CD4-positive, alpha-beta memory T cell (primary cell): ENCODE data around the gene CARD10. TPM values are rescaled to one million over a fixed set of nuclear protein-coding genes. Genes with fewer than 3 reads are reported as not detected.

ENCODE experiments used
- CTCF ChIA-PET: fragments of 350-600 bp; sonication (Branson Sonifier 250); formaldehyde crosslinking; loops from one replicate; lab custom pipeline; 2021; ENCODE audit warnings: inconsistent platforms; ENCODE audit not compliant: partially characterized antibody; lab: Charles Lee
- POLR2A ChIA-PET: fragments of 350-600 bp; sonication (Branson Sonifier 250); formaldehyde crosslinking; loops from one replicate; lab custom pipeline; 2021; ENCODE audit not compliant: partially characterized antibody; lab: Charles Lee
- DNase-seq, 5 donors: peaks; one replicate each; pipeline versions ENCODE4 v3.0.0 to v3.0.0-alpha.2; 2020 to 2022; ENCODE audit warnings: mixed read lengths in 1 of 5
- H3K27ac ChIP-seq: one replicate; pipeline ENCODE4 v1.7.0; 2013; ENCODE audit warnings: low read depth, low read length
- H3K27me3 ChIP-seq: 2 replicates; pipeline ENCODE4 v1.7.0; 2013; ENCODE audit warnings: mild to moderate bottlenecking, low read length, moderate library complexity; ENCODE audit not compliant: insufficient read depth
- H3K36me3 ChIP-seq: 2 replicates; pipeline ENCODE4 v1.7.0; 2013; ENCODE audit warnings: mild to moderate bottlenecking, low read length, moderate library complexity; ENCODE audit not compliant: insufficient read depth
- H3K4me1 ChIP-seq: 2 replicates; pipeline ENCODE4 v1.7.0; 2013; ENCODE audit warnings: mild to moderate bottlenecking, low read length, moderate library complexity; ENCODE audit not compliant: insufficient read depth
- H3K4me3 ChIP-seq, 2 donors: one replicate each; pipeline ENCODE4 v1.7.0; 2013; ENCODE audit warnings: low read length in 2 of 2, mild to moderate bottlenecking in 1 of 2
- H3K9me3 ChIP-seq, 2 donors: one replicate each; pipeline ENCODE4 v1.7.0; 2013; ENCODE audit warnings: low read length in 2 of 2, control low read depth in 1 of 2; ENCODE audit not compliant: control insufficient read depth in 1 of 2
- H3K27ac Mint-ChIP-seq, 7 donors: one replicate each; pipeline ENCODE4 v1.8.0; 2020 to 2021; ENCODE audit warnings: mixed read lengths in 7 of 7, mild to moderate bottlenecking in 6 of 7, inconsistent platforms in 3 of 7, moderate library complexity in 3 of 7
- H3K27me3 Mint-ChIP-seq, 2 donors: one replicate each; pipeline ENCODE4 v1.8.0; 2020 to 2021; ENCODE audit warnings: mixed read lengths in 2 of 2
- H3K36me3 Mint-ChIP-seq, 2 donors: one replicate each; pipeline ENCODE4 v1.8.0; 2020 to 2021; ENCODE audit warnings: mixed read lengths in 2 of 2, inconsistent platforms in 1 of 2, mild to moderate bottlenecking in 1 of 2
- H3K4me1 Mint-ChIP-seq, 4 donors: one replicate each; pipeline ENCODE4 v1.8.0; 2020 to 2021; ENCODE audit warnings: mixed read lengths in 4 of 4, mild to moderate bottlenecking in 1 of 4
- H3K4me3 Mint-ChIP-seq, 8 donors: one replicate each; pipeline ENCODE4 v1.8.0; 2020 to 2021; ENCODE audit warnings: mixed read lengths in 8 of 8, mild to moderate bottlenecking in 7 of 8, moderate library complexity in 6 of 8, inconsistent platforms in 3 of 8
- H3K9me3 Mint-ChIP-seq, 8 donors: one replicate each; pipeline ENCODE4 v1.8.0; 2020 to 2021; ENCODE audit warnings: mixed read lengths in 8 of 8, mild to moderate bottlenecking in 5 of 8, inconsistent platforms in 3 of 8, moderate library complexity in 1 of 8
- intact Hi-C: fragments of 100-400 bp; cut with micrococcal nuclease; formaldehyde crosslinking; loops from one replicate; pipeline ENCODE4 v1.15.1; 2023
- polyA plus RNA-seq, 2 donors: library from polyadenylated mRNA; unstranded; fragments of 300-500 nt; fragmentation: Illumina TruSeq; gene quantifications; one replicate each; pipeline ENCODE4 v1.2.3, GENCODE V29; 2021
- total RNA-seq, 2 experiments: library from RNA; stranded (reverse); gene quantifications; one replicate each; pipeline ENCODE4 v1.2.3, GENCODE V29; 2021

CARD10 gene
- total and polyA plus RNA-seq, 4 experiments from 2014 or later: 0.42 to 0.61 TPM; not detected in 2

GRCh38 chr22:37560608-37561211, 41.5 kb upstream of the CARD10 start:
- no peak for DNase-seq
- Mint-ChIP-seq H3K4me1 (peaks cover 4 to 34% (median 14%) of the 10 kb centered on the region in 4 donors), H3K4me3 (peak overlapping the region in 6 of 8 donors; percentile 47 to 72 (median 64)), H3K36me3 (no peaks in the 10 kb centered on the region), H3K27me3 (peaks cover 24 to 40% of the 10 kb centered on the region in 2 donors), H3K9me3 (no peaks in the 10 kb centered on the region), H3K27ac (no peak overlapping the region)
- H3K4me1 ChIP-seq: peaks cover 18% of the 10 kb centered on the region
- CTCF ChIA-PET: interaction anchor here (0.6 to 21.0 kb wide), 6 partner anchors 10 to 819 kb away, joined by 3 to 523 read pairs (median 4); no protein-coding TSS in a partner anchor
- peak overlapping the region in 1 of 2 donors; percentile 27 for H3K4me3 ChIP-seq
- H3K27ac ChIP-seq: no peak overlapping the region
- H3K36me3 ChIP-seq: no peaks in the 10 kb centered on the region
- POLR2A ChIA-PET: interaction anchor here (1.4 kb wide), 1 partner anchor 22 kb away, joined by 6 read pairs; no protein-coding TSS in a partner anchor
- intact Hi-C loops: loop anchor here (1.0 kb wide), 1 partner anchor 17 kb away; no protein-coding TSS in a partner anchor
- H3K27me3 ChIP-seq: peaks cover 28% of the 10 kb centered on the region
- H3K9me3 ChIP-seq: no peaks in the 10 kb centered on the region

DNA sequence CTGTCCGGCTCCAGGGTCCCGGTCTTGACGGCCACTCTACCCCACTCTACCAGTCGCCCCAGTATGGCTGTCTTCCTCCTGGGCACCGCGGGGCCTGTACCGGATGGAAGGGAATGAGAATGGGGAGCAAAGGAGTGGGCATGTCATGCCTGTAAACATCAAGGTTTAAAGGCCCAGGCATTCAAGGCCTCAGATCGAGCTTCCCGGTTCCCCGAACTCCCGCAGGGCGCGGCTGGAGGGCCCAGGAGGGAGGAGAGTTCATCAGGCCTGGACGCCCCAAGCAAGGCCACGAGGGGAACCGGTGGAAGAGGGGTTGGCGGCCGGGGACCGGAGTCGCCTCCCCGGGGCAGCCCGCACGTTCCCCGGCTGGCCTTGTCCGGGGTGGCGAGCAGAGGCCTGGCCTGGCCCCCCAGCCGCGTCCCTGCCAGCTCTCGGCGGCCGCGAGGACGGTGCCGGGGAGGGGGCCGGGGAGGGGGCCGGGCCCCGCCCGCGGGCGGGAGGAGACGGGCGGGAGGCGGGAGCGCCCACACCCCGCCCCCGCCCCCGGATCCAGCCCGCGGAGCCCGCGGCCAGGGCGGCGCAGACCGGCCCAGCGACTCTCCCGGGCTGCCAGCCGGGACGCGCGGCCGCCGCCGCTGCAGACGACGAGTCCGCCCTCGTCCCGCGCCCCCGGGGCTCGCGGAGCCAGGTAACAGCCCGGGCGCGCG, 40.8 kb upstream of the CARD10 start, which contains the start of gene CDC42EP1:
TSS of gene CDC42EP1 (plus strand) at position 580 of the 707 bp plus-strand sequence. CDS start 5,870 bp downstream, outside the sequence.
- ChIA-PET POLR2A (no interaction called here), CTCF (interaction anchor here (0.7 to 21.0 kb wide), 2 partner anchors 15 to 819 kb away, joined by 3 to 523 read pairs; no protein-coding TSS in a partner anchor)
- H3K4me3 Mint-ChIP-seq: peak within 1 kb of the TSS in 6 of 8 donors; percentile 47 to 72 (median 64)
- no peak within 1 kb of the TSS for H3K27ac Mint-ChIP-seq
- H3K9me3 Mint-ChIP-seq: no peaks in the 10 kb centered on the region
- H3K27me3 Mint-ChIP-seq: peaks cover 27 to 43% of the 10 kb centered on the region in 2 donors
- Histone ChIP-seq H3K4me1 (peaks cover 18% of the 10 kb centered on the region), H3K27me3 (peaks cover 28% of the 10 kb centered on the region), H3K36me3 (no peaks in the 10 kb centered on the region), H3K9me3 (no peaks in the 10 kb centered on the region), H3K27ac (no peak within 1 kb of the TSS), H3K4me3 (peak within 1 kb of the TSS in 1 of 2 donors; percentile 27)
- intact Hi-C loops: no loop called here
- DNase-seq: no peak
- H3K4me1 Mint-ChIP-seq: peaks cover 4 to 32% (median 14%) of the 10 kb centered on the region in 4 donors
- no peaks in the 10 kb centered on the region for H3K36me3 Mint-ChIP-seq

GRCh38 chr22:37559521-37559900, 40.3 kb upstream of the CARD10 start:
- intact Hi-C loops: no loop called here
- Histone ChIP-seq H3K4me3 (no peak overlapping the region), H3K4me1 (peaks cover 18% of the 10 kb centered on the region), H3K36me3 (no peaks in the 10 kb centered on the region), H3K9me3 (no peaks in the 10 kb centered on the region), H3K27me3 (peaks cover 28% of the 10 kb centered on the region), H3K27ac (no peak overlapping the region)
- Mint-ChIP-seq H3K9me3 (no peaks in the 10 kb centered on the region), H3K27me3 (peaks cover 27 to 43% of the 10 kb centered on the region in 2 donors), H3K4me3 (peak overlapping the region in 3 of 8 donors; percentile 36 to 49 (median 49)), H3K27ac (no peak overlapping the region), H3K4me1 (peaks cover 4 to 32% (median 14%) of the 10 kb centered on the region in 4 donors), H3K36me3 (no peaks in the 10 kb centered on the region)
- ChIA-PET CTCF (interaction anchor here (21.0 kb wide), 1 partner anchor 14 kb away, joined by 523 read pairs; no protein-coding TSS in a partner anchor), POLR2A (interaction anchor here (1.6 kb wide), 1 partner anchor 7 kb away, joined by 3 read pairs; no protein-coding TSS in a partner anchor)
- no peak for DNase-seq

DNA sequence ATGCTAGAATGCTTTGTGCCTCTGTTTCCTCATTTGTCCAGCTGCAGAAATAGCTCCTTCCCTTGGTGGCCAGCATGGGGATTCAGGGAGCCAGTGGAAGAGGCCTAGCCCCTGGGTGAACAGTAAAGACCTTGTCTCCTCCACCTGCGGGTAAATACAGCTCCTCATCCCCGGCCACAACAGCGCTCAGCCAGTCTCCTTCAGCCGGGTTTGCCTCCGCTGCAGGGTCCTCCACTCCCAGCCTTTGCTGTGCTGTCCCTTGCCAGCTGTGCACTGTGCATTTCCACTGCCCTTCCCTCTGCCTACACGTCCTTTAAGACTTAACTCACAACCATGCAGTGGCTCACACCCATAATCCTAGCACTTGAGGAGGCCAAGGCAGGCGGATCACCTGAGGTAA, 39.6 kb upstream of the CARD10 start:
- Mint-ChIP-seq H3K9me3 (no peaks in the 10 kb centered on the region), H3K27me3 (peaks cover 28 to 39% of the 10 kb centered on the region in 2 donors), H3K36me3 (no peaks in the 10 kb centered on the region), H3K4me1 (peaks cover 4 to 27% (median 13%) of the 10 kb centered on the region in 4 donors), H3K27ac (no peak overlapping the region), H3K4me3 (no peak overlapping the region)
- CTCF ChIA-PET: interaction anchor here (1.8 to 21.0 kb wide), 3 partner anchors 9 to 34 kb away, joined by 5 to 523 read pairs (median 22); no protein-coding TSS in a partner anchor
- no peak overlapping the region for H3K4me3 ChIP-seq
- POLR2A ChIA-PET: interaction anchor here (1.6 kb wide), 1 partner anchor 8 kb away, joined by 3 read pairs; no protein-coding TSS in a partner anchor
- H3K4me1 ChIP-seq: peaks cover 18% of the 10 kb centered on the region
- peaks cover 22% of the 10 kb centered on the region for H3K27me3 ChIP-seq
- no peaks in the 10 kb centered on the region for H3K36me3 ChIP-seq
- DNase-seq: no peak
- H3K9me3 ChIP-seq: no peaks in the 10 kb centered on the region
- no peak overlapping the region for H3K27ac ChIP-seq
- intact Hi-C loops: no loop called here

DNA sequence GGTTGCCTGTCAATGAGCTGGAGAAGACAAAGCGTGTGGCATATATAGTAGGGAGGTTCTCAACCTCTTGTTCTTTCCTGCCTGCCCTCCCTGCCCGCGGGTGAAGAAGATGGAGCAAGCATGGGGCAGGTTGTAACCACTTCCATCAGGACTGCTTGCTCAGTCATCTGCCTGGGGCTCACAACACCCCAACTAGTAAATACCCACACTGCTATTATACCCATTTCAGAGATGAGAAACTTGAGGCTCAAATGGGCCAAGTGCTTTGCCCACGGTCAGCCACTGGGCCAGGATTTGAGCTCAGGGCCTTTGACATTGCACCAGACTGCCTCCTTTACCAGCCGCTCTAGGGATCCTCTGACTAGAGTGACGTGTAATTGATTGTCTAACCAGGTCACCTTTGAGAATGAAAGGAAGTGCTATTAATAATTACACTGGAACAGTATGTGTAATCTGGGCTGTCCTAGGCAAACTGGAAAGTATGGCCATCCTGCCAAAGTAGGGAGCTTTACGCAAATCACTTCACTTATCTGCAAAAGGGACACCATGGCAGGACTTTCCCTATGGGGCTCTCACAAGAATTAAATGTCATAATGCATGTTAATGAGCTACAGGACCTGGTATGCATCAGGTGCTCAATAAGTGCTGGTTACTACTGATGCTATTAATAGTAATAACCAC, 38.2 kb upstream of the CARD10 start:
- POLR2A ChIA-PET: interaction anchor here (0.7 kb wide), 1 partner anchor 8 kb away, joined by 3 read pairs; no protein-coding TSS in a partner anchor

GRCh38 chr22:37556710-37557109, 37.5 kb upstream of the CARD10 start:
- Mint-ChIP-seq H3K36me3 (no peaks in the 10 kb centered on the region), H3K4me3 (no peak overlapping the region), H3K9me3 (no peaks in the 10 kb centered on the region), H3K27me3 (peaks cover 12 to 22% of the 10 kb centered on the region in 2 donors), H3K4me1 (peaks cover under 1 to 13% (median 2%) of the 10 kb centered on the region in 4 donors), H3K27ac (no peak overlapping the region)
- Histone ChIP-seq H3K4me3 (no peak overlapping the region), H3K4me1 (peaks cover 10% of the 10 kb centered on the region), H3K9me3 (no peaks in the 10 kb centered on the region), H3K27me3 (peaks cover 12% of the 10 kb centered on the region), H3K36me3 (no peaks in the 10 kb centered on the region), H3K27ac (no peak overlapping the region)
- ChIA-PET CTCF (interaction anchor here (1.2 to 21.0 kb wide), 3 partner anchors 9 to 11 kb away, joined by 6 to 523 read pairs (median 22); no protein-coding TSS in a partner anchor), POLR2A (interaction anchor here (0.7 kb wide), 1 partner anchor 9 kb away, joined by 3 read pairs; no protein-coding TSS in a partner anchor)
- DNase-seq: no peak
- intact Hi-C loops: no loop called here

More for the DNA sequence above, 38.2 kb upstream of the CARD10 start:
- H3K4me1 ChIP-seq: peaks cover 18% of the 10 kb centered on the region
- H3K27me3 Mint-ChIP-seq: peaks cover 19 to 29% of the 10 kb centered on the region in 2 donors
- peaks cover 20% of the 10 kb centered on the region for H3K27me3 ChIP-seq
- peaks cover 4 to 19% (median 8%) of the 10 kb centered on the region in 4 donors for H3K4me1 Mint-ChIP-seq
- no peak overlapping the region for H3K4me3 ChIP-seq
- no peaks in the 10 kb centered on the region for H3K9me3 Mint-ChIP-seq
- no peak for DNase-seq
- peak overlapping the region in 2 of 8 donors; percentile 6 to 43 for H3K4me3 Mint-ChIP-seq
- intact Hi-C loops: no loop called here
- H3K9me3 ChIP-seq: no peaks in the 10 kb centered on the region
- CTCF ChIA-PET: interaction anchor here (1.2 to 21.0 kb wide), 5 partner anchors 8 to 86 kb away, joined by 3 to 523 read pairs (median 6); no protein-coding TSS in a partner anchor
- no peak overlapping the region for H3K27ac ChIP-seq
- no peaks in the 10 kb centered on the region for H3K36me3 ChIP-seq
- peak overlapping the region in 2 of 7 donors; percentile 5 to 69 for H3K27ac Mint-ChIP-seq
- no peaks in the 10 kb centered on the region for H3K36me3 Mint-ChIP-seq
